VCaP (cell line): ENCODE results near the gene TCL1A.
"Not testable (repeated sequence)": the region's sequence is repeated elsewhere in the genome, so short reads cannot be mapped to it uniquely, and the experiment has no call there.

Experiments
- H3K27ac ChIP-seq: fragments of 450-650 bp; 2 replicates; pipeline ENCODE4 v1.5.1; 2017
- CTCF ChIP-seq: fragments of 450-650 bp; conservative IDR thresholded peaks from 2 replicates; pipeline ENCODE4 v1.5.1; 2017; ENCODE audit warnings: mild to moderate bottlenecking, moderate library complexity

Gene TCL1A

GRCh38 chr14:95675486-95675885 lies 38.4 kb downstream of the TCL1A start:
- no peak overlapping the region for H3K27ac ChIP-seq
- no peak for TF ChIP-seq CTCF

- no peak overlapping the region for H3K27ac ChIP-seq
- no peak for TF ChIP-seq CTCF
These were observed 39.3 kb downstream of the TCL1A start for GRCh38 chr14:95674613-95675012.

GRCh38 chr14:95668235-95668772 lies 45.6 kb downstream of the TCL1A start:
- no peak overlapping the region for H3K27ac ChIP-seq
- TF ChIP-seq CTCF: no peak

GRCh38 chr14:95667249-95667693 lies 46.7 kb downstream of the TCL1A start:
- H3K27ac ChIP-seq: no peak overlapping the region
- no peak for TF ChIP-seq CTCF

GRCh38 chr14:95666450-95666849 lies 47.5 kb downstream of the TCL1A start:
- H3K27ac ChIP-seq: no peak overlapping the region
- TF ChIP-seq CTCF: no peak

GRCh38 chr14:95665530-95665929 lies 48.4 kb downstream of the TCL1A start:
- H3K27ac ChIP-seq: not testable (repeated sequence)

- no peak overlapping the region for H3K27ac ChIP-seq
- no peak for TF ChIP-seq CTCF
These were observed 49.4 kb downstream of the TCL1A start for GRCh38 chr14:95664546-95664945.

- no peak for TF ChIP-seq CTCF
- H3K27ac ChIP-seq: no peak overlapping the region
These were observed 49.9 kb downstream of the TCL1A start for GRCh38 chr14:95664066-95664465.
